ENCODE results near the gene OR2M5. TPM values are rescaled to one million over a fixed set of nuclear protein-coding genes. Genes with fewer than 3 reads are reported as not detected.
A peak's percentile ranks its signal among the peaks of the same experiment; 100 is the strongest.

The OR2M5 gene
- total RNA-seq = not detected

GRCh38 chr1:248144513-248145198 is at the start of gene OR2M5:
TSS of gene OR2M5 (plus strand) at chr1:248145148. CDS start at chr1:248145148, 0 bp downstream.
- FAIRE-seq (no peak), DNase-seq (ENCODE audit: low spot score in 2 of 2) (no peak)

GRCh38 chr1:248098529-248098928 is 46.4 kb upstream of the OR2M5 start:
- no peak for DNase-seq (ENCODE audit: low spot score in 2 of 2)
- FAIRE-seq = no peak

- peak; percentile 99 for FAIRE-seq
- DNase-seq (ENCODE audit: low spot score in 2 of 2) = no peak
Measured at GRCh38 chr1:248102847-248103246, 42.1 kb upstream of the OR2M5 start.

- no peak for FAIRE-seq
- DNase-seq (ENCODE audit: low spot score in 2 of 2) = no peak
Measured at GRCh38 chr1:248111157-248111556, 33.8 kb upstream of the OR2M5 start.

GRCh38 chr1:248114890-248115289 is 30.1 kb upstream of the OR2M5 start:
- FAIRE-seq = no peak
- no peak for DNase-seq (ENCODE audit: low spot score in 2 of 2)

GRCh38 chr1:248127653-248128052 is 17.3 kb upstream of the OR2M5 start:
- FAIRE-seq (no peak), DNase-seq (ENCODE audit: low spot score in 2 of 2) (no peak)

- DNase-seq (ENCODE audit: low spot score in 2 of 2) (no peak), FAIRE-seq (no peak)
Measured at GRCh38 chr1:248136811-248137210, 8.1 kb upstream of the OR2M5 start.

GRCh38 chr1:248140846-248141245 is 4.1 kb upstream of the OR2M5 start:
- FAIRE-seq = no peak

GRCh38 chr1:248143311-248143710 is 1.6 kb upstream of the OR2M5 start:
- FAIRE-seq = no peak

More at GRCh38 chr1:248140846-248141245, 4.1 kb upstream of the OR2M5 start:
- no peak for DNase-seq (ENCODE audit: low spot score in 2 of 2)

GRCh38 chr1:248152056-248152827 is 7.3 kb downstream of the OR2M5 start:
- DNase-seq (ENCODE audit: low spot score in 2 of 2) (no peak), FAIRE-seq (no peak)

More at GRCh38 chr1:248143311-248143710, 1.6 kb upstream of the OR2M5 start:
- no peak for DNase-seq (ENCODE audit: low spot score in 2 of 2)

GRCh38 chr1:248155927-248156326 is 11.0 kb downstream of the OR2M5 start:
- DNase-seq (ENCODE audit: low spot score in 2 of 2) (no peak), FAIRE-seq (no peak)

- no peak for DNase-seq (ENCODE audit: low spot score in 2 of 2)
- FAIRE-seq = no peak
Measured at GRCh38 chr1:248158758-248159157, 13.8 kb downstream of the OR2M5 start.

- DNase-seq (ENCODE audit: low spot score in 2 of 2) (no peak), FAIRE-seq (no peak)
Measured at GRCh38 chr1:248164031-248164430, 19.1 kb downstream of the OR2M5 start.

- no peak for DNase-seq (ENCODE audit: low spot score in 2 of 2)
- FAIRE-seq = no peak
Measured at GRCh38 chr1:248165186-248165585, 20.2 kb downstream of the OR2M5 start.

- DNase-seq (ENCODE audit: low spot score in 2 of 2) = no peak
- no peak for FAIRE-seq
Measured at GRCh38 chr1:248174521-248174920, 29.6 kb downstream of the OR2M5 start, which contains the start of gene OR2M2. TSS of gene OR2M2 (plus strand) at chr1:248174821. CDS start at chr1:248179986, 5,165 bp downstream.

GRCh38 chr1:248183996-248184395 is 39.0 kb downstream of the OR2M5 start:
- DNase-seq (ENCODE audit: low spot score in 2 of 2) (no peak), FAIRE-seq (no peak)

GRCh38 chr1:248187363-248187762 is 42.4 kb downstream of the OR2M5 start:
- no peak for FAIRE-seq

GRCh38 chr1:248189026-248189425 is 44.1 kb downstream of the OR2M5 start:
- FAIRE-seq (no peak), DNase-seq (ENCODE audit: low spot score in 2 of 2) (no peak)

More at GRCh38 chr1:248187363-248187762, 42.4 kb downstream of the OR2M5 start:
- no peak for DNase-seq (ENCODE audit: low spot score in 2 of 2)

GRCh38 chr1:248194117-248194516 is 49.2 kb downstream of the OR2M5 start:
- DNase-seq (ENCODE audit: low spot score in 2 of 2) (no peak), FAIRE-seq (no peak)

Measured in frontal cortex (tissue), 4 donors.